CD4-positive, alpha-beta T cell treated with Interleukin-2 at 100 ng/mL for 4 hours (primary cell): ENCODE results near the gene SREBF1.

Source experiments
- DNase-seq: peaks from one replicate; pipeline ENCODE4 v3.0.0-alpha.2; 2020; ENCODE audit warnings: low spot score

The SREBF1 gene

DNA sequence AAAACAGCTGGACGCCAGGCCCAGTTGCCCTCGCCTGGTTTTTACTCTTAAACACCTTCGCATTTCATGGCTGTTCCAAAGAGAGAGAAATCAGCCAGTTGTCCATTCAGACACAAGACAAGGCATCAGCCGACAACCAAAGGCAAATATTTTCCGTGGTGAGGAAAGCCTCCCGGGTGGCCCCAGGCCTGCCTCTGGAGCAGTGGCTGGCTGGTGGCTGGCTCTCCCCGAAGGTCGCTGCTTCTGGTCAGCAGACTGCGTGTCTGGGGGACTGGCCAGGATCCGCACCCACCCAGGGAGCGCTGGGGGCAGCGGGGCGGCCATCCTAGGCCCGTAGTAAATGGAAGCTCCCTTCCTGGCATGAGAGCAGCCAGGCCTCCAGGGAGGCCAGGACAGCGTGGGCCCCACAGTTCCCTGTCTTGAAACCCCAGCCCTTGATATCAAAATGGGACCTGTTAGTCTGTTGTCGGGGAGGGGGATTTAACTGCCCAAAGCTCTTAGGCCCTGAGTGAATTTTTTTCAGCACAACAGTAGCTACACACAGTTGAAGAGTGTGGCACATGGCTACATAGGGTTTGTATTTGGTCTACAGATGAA is 57.7 kb downstream of the SREBF1 start:
- DNase-seq: no peak

DNA sequence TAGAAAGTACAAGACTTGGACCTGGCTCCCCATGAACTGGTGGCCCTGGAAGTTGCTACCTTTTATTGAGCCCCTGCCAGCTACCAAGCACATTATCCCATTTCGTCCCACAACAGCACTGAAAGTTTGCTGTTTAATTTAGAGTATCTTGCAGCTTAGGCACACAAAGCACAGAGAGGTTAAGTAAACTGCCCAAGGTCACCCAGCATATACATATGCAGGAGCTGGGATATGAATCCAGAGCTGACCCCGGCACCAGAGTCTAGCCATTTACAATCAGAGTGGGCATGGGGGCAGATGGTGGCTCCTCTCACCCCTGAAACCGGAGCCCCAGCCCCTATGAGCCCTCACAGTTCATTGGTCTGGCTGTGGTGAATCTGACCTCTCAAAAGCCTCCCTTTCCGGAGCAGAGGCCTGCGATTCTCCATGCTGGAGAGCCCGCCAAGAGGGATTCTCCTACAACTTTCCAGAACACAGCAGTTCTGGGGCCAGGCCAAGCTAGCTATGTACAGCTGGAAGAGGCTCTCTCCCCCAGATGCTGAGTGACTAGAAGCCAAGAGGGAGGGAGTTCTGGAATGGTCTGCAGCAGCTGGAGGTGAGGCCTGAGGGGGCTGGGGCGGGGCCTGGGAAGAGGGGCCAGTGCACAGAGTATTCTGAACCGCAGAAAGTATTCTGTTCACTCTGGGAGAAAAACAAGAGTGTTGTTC is 58.3 kb downstream of the SREBF1 start:
- DNase-seq: no peak

DNA sequence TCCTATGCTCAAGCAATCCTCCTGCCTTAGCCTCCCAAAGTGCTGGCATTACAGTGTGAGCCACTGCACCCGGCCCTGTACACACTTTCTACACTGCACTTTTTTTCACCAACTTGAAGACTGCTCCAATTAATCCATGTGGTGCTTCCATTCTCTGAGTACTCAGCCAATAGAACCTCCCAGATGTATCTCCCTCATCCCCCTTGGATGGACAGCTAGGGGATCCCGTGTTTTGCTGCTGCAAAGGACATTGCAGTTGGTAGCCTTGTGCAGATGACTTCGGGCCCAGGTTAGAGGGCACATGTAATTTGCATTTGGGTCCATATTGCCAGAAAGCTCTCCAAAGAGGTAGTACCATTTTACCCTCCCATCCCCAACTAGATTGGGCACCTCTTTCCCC is 59.9 kb downstream of the SREBF1 start:
- no peak for DNase-seq

DNA sequence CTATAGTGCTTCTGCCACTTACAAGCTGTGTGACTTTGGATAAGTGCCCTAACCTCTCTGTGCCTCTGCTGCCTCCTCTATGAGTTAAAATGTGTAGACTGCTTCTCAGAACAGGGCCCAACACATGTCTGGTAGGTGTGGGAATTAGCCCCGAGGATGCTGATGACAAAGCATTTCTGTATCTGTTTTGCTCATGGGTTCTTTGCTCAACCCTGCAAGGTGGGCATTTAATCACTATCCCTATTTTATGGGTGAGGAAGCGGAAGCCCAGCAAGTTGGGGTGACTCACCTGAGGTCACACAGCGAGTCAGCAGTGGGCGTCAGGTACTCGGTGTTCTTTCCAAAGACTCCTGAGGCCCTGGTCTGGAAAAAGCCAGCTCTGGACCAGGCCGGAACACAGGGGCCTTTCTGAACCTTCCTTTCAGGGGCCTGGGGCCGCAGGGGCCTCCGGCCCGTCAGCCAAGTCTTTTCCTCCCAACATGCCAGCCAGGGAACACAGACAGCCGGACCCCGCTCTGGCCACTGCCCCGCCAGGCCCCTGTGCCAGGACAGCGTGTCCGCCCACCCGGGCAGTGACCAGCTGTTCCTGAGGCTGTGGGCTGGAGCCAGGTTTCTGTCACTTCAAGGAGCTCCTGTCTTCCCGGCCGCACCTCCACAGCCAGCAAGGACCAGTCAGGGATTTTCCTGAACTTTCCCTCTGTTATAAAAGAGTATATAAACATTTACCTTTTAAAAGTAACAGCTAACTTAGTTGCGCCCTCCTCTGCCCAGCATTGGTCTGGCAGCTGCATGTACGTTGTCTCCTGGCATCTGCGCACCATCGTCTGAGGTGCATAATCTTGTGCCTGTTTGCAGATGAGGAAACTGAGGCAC is 62.5 kb downstream of the SREBF1 start:
- DNase-seq: no peak

DNA sequence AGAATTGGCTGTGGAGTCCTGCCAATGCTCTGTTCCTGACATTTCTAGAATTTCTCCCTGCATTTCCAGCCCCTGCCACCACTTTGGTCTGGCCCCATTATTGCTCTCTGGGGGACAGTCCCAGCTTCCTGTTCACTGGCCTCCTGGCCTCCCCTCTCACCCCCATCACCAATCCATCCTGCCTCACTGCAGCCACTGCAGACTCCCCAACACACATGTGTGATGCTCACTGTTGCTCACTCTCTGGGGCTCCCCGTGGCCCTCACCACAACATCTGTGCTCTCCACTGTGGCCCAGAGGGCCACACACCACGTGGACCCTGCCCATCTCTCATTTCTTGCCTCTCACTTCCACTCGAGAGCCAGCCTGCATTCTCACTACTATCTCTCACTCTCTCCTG is 64.6 kb downstream of the SREBF1 start:
- no peak for DNase-seq

DNA sequence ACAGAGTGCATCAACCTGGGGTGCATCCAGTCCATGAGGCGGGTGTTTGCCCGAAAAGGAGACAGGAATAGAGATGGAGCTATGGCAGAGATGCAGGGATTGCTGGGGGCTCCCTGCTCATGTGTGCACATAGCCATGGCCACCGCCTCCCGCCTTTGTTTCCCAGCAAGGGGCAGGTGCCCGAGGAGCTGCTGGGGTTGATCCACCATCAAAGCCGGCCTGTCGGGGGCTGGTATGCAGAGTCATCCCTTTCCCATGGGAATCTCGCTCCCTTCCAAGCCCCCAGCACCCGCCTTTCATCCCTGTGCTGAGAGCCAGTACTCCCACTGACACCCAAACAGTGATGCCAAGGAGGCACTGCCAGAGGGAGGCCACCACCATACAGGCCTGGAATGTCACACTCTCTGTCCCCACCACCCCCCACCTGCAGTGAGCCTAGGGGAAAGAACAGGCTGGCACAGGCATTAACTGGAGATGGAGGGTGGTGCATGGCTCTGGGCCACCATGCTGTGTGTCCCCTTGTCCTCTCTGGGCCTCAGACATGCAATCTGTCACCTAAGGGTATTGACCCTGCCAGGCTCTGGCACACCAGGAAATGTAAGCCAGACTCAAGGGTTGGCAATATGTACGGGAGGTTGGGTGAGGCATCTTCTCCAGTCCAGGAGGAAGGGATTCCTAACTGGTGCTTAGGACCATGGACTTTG is 65.1 kb downstream of the SREBF1 start:
- DNase-seq: no peak

DNA sequence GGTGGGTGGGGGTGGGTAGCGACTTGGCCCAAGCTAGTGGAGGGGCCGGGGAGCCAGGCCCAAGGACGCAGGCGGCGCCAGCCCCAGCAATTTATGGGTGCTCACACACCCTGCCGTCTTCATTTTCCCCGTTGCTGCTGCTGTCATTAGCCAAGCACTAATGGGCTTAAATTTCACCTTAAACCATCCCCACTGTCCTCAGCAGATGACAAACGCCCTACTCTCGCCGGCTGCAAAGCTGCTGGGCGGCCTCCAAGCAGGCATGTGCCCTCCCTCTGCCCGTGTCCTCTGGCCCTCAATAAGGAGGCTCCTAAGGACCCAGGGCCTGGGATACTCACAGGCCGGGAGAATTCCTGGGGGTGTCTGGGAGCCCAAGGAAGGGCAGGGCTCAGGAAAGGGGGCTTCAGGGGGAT is 66.1 kb downstream of the SREBF1 start:
- DNase-seq: no peak

DNA sequence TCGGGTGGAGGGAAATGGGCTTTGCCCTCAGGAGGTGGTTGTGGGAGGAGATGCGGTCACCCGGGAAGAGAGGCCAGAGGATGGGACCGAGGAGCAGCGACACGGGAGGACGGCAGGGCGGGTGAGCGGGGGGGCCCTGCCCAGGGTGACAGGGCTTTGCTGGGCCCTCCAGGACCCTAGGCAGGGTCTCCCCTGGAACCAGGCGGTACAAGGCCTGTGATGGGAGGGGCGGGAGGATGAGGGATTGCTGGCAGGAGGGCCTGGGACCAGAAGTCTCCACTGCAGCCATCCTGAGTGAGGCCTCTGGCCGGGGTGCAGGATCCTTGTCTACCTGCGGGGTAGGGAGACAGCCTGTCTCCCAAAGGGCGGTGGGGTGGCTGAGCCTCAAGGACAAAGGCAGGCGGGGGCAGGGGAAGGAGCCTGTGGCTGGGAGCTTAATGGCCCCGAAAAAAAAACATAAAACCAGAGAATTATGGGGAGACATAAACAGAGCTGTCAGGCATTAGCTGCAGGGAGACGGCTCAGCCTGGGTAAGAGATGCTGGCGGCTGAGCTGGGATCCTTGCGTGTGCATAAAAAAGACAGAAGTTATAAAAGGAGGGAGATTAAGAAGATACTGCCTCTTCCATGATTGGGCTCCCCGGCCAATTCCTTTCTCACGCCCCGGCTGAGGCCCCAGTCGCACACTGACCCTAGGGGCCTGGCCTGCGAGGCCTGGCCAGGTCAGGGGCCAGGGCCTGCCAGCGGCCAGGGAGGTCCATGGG is 66.7 kb downstream of the SREBF1 start:
- DNase-seq: no peak

DNA sequence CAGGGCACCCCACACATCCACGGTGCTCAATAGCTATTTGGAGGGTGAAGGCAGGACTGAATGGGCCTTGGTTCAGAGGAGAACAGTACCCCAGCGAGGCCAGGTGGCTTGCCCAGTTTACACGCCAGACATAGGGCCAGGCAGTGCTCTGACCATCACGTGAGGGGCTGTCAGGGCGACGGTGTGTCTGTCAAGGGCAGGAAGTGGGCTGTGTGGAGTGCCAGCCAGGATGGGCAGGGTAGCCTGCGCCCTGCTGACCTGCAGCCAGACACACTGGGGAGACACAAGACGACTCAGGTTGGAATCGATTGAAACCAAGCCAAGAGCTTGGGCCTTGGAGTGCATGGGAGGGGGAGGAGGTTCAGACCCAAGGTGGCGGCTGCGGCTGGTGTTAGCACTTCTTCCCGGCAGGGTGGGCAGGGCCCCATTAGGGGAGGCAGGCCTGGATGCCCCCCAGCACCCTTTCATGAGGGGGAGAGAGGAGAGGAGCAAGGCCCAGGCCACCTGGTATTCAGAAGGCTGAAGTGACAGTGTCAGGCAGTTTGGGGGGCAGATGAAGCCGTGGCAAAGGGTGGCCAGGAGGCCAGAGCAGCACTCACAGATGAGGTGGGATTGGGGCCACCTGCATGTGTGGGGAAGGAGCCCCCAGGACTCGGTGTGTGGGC is 68.2 kb downstream of the SREBF1 start:
- no peak for DNase-seq

DNA sequence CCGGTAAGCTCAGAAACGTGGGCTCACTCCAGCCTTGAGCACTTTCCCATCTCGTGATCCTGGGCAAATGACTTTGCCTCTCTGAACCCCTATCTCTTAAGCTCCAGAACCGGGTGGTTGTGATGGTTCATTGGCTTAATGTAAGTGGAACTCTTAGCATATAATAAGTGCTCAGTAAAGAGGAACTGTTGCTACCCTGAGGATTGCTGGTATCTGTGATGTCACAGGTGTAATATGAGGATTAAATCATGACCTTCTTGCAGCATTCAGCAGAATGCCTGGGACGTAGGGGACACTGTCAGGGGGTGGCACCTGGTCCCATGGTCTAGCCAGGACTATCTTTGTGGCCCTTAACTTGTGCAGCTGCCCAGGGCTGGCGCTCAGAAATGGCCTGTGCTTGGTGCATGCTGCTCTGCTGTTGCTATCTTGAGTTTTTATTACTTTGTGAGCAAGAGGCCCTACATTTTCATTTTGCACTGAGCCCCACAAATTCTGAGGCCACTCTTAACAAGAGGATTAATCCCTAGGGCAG is 68.8 kb downstream of the SREBF1 start:
- DNase-seq: no peak

DNA sequence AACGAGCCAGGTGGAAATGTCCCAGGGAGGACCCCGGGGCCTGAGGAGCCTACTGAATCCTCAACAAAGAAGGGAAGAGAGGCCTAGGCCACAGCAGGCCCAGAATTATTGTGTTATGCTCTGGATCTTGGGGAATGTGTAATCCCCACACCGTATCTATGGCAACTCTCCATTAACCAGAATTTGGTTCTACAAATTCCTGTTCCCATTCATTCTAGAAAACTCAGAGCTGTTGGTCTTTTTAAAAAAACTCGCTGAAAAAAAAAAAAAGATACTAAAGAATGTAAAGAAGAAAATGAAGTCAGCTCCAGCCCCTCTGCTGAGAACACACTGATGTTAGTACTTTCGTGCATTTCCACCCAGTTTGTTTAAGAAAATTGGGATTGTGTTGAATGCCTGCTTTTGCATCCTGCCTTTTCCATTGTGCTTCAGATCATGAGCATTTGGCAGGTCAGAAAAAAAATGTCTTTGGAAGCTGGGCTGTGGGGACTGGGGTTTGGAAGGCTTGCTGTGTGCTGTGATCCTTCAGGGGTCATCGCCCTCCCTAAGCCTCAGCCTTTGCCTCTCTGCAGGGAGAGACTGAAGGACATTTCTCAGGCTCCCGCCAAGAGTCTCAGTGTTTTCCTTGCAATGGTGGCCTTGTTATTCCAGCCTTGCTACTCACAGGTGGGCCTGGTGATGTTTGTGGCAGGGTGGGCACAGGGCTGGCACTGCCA is 69.5 kb downstream of the SREBF1 start:
- DNase-seq: no peak

DNA sequence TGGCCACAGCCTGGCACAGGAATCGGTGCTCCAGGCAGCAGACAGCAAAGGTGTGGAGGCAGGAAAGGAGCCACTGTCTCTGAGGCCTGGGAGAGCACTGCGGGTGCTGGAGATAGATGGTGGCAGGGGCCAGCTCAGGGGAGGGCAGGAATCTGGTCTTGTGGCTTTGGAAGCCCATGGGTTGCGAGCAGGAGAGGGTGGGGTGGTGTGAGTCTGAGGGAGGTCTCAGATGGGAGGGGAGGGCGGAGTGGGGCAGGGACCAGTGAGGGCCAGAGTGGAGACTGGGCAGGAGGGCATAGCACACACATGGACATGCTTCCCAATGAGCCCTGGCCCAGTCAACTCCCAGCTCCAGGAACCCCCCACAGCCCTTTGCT is 70.1 kb downstream of the SREBF1 start:
- no peak for DNase-seq

DNA sequence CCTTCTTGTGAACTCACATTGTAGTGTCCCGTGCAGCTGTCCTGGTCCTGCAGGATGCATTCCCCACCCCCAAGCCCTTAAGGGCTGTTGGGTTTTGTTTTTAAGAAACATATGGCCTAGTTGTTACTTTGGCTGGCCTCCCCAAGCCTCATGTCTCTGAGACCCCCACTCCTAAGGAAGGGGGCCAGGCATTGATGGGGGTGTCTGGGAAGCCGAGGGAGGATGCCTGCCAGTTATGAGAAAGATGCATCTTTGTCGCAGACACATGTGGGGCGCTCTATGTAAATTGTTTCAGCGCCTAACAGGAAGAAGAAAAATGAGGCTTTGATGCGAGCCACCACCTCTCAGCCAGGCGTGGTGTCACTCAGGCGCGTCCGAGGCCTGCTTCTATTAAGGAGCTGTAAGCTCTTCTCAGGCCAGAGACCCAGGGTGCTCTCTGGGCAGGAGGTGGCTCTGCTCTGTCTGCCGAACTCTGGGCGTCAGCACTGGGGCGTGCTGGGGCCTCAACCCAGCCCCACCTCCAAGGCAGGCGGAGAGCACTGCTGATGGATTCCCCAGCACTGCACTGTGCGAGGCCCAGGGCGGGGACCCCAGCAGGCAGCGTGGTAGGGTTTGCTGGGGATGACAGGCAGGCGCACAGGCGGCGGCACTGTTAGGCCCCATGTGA is 70.6 kb downstream of the SREBF1 start:
- no peak for DNase-seq

DNA sequence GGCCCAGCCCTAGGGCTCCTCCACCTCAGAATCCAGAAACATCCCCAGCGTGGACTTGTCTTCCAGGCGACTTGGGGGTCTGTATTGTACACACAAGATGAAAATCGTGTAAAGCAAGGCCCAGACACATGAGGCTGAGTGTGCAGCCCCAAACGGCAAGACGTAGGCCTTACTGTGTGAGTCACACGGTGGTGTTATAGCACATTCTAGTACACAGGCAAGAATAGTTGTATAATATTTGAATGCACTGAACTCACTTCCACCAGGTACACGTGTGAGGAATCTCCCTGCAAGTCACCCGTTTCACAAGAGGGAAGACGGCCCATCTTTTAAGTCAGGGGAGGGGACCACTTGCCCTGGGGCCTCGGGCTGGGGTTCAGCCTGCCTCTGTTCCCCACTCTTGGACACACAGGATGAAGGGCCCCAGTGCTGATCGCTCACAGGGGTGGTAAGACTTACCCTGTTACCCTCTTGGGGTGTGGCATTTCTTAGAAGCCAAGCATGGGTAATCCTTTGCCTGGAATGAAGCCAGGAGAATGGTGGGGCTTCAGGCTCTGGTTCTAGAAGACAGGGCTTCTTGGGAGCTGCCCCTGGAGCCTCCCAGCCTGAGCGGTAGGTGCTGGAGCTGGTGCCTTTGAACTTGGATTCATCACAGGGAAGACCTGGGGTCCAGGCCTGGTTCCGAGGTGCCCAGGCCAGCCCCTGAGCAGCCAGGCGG is 71.3 kb downstream of the SREBF1 start:
- DNase-seq: no peak

DNA sequence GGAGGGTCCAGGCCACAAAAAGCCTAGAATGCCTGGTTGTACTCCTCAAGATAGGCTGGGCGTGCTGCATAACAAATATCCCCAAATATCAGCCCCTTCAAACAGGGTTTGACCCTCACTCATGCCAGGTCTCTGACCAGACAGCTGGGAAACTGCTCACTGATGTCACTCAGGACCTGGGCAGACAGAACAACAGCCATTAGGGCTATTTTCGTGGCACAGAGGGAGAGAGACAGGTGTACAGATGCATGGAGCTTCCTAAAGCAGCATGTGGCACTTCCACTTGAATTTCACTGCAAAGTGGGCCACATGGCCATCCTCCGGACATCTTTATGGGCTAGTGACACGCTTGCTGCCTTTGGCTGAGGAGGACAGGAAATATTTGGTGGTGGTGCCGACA is 73.1 kb downstream of the SREBF1 start:
- no peak for DNase-seq

DNA sequence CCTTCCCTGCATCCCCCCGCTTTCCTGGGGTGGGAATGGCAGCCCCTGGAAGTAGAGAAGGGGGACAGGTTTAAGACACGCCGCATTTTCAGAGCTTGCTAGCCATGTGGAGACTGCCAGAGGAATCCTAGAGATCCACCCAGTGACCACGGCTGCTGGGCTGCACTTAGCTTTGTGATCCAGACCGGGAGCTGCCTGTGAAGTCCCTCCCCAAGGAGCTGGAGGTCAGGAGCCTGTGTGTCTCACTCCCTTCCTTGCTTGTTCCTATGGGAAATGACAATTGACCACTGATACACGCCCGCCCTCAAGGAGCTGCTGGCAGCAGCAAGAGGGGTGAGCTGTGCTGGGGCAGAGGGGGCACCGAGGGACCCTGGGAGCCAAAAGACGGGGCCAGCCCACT is 73.7 kb downstream of the SREBF1 start:
- DNase-seq: no peak

DNA sequence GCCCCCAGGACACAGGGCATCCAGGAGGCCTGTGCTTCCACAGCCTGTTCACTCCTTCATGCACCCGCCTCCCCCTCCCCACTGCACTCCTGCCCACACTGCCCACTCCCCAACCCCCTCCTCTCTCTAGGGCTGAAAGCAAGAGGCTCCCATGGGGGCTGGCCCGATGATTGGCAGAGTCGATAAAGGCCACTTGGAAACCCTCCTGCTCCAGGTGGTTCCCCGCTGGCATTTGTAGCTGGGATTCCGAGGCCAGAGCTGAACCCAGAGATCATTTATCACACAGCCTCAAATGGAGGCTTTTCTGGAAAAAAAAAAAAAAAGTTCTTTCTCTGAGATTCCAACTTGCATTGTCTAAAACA is 74.1 kb downstream of the SREBF1 start:
- DNase-seq: no peak
